Stimulated activated naive CD8-positive, alpha-beta T cell treated with anti-CD3 and anti-CD28 coated beads, Interleukin-15, amount 100 ng/mL, for 72 hours (primary cell): Measurements from ENCODE around the gene WFS1.

Experiments used
- ATAC-seq: fragments of 150-1000 bp; cut with Tn5 transposase; 2 replicates; pipeline ENCODE4 v1.10.0; 2021; ENCODE audit warnings: mild to moderate bottlenecking, moderate library complexity
- DNase-seq, 2 donors: peaks; one replicate each; pipeline ENCODE4 v3.0.0; 2021 to 2022
- H3K27ac Mint-ChIP-seq, 2 donors: one replicate each; pipeline ENCODE4 v1.8.0; 2022; ENCODE audit warnings: mild to moderate bottlenecking in 2 of 2, mixed read lengths in 2 of 2, moderate library complexity in 2 of 2
- H3K27me3 Mint-ChIP-seq: one replicate; pipeline ENCODE4 v1.8.0; 2022; ENCODE audit warnings: mixed read lengths
- H3K4me1 Mint-ChIP-seq: one replicate; pipeline ENCODE4 v1.8.0; 2022; ENCODE audit warnings: mild to moderate bottlenecking, mixed read lengths
- H3K4me3 Mint-ChIP-seq, 2 donors: one replicate each; pipeline ENCODE4 v1.8.0; 2022; ENCODE audit warnings: mild to moderate bottlenecking in 2 of 2, mixed read lengths in 2 of 2, moderate library complexity in 1 of 2
- H3K9me3 Mint-ChIP-seq, 2 donors: one replicate each; pipeline ENCODE4 v1.8.0; 2022; ENCODE audit warnings: mixed read lengths in 2 of 2

Gene WFS1

DNA sequence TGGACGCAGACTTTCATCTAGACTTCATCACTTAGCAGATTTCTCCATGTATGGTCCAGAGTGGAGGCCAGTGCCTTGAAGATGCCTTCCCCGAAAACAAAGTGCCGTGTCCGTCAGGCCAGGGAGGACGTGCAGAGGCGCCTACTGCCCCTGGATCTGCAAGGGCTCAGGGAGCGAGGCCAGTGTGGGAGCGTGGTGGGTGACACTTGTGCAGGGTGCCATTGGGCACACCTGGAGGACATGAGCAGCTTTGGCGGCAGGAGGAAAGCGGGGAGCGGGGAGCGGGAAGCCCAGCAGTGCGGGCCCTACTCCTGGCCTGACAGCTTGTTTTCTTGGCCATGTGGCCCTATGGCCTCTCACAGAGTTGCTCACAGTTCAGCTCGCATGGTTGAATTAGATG, 25.8 kb downstream of the WFS1 start:
- DNase-seq (no peak), ATAC-seq (no peak)
- Mint-ChIP-seq H3K9me3 (no peaks in the 10 kb centered on the region), H3K27me3 (no peaks in the 10 kb centered on the region), H3K4me3 (no peak overlapping the region), H3K4me1 (no peaks in the 10 kb centered on the region), H3K27ac (no peak overlapping the region)

DNA sequence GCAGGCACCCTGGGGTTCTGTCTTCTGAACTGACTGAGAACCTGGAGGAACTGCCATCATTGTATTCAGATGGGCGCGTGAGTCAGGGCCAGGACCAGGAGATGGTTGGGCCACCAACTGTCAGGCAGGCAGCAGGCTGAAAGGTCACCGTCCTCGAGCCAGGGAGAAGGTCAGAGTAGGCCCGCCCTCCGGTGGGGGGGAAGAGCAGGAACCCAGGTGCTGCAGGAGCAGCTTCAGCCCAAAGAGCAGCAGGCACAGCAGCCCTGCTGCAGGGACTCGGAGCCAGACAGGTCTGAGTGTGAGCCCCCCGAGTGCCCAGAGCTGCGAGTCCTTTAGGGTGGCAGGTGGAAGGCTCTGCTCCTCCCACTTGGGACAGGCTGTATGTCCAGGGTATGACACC, 26.4 kb downstream of the WFS1 start:
- no peak overlapping the region for H3K27ac Mint-ChIP-seq
- no peak for ATAC-seq
- H3K9me3 Mint-ChIP-seq: no peaks in the 10 kb centered on the region
- no peaks in the 10 kb centered on the region for H3K4me1 Mint-ChIP-seq
- no peak for DNase-seq
- no peak overlapping the region for H3K4me3 Mint-ChIP-seq
- no peaks in the 10 kb centered on the region for H3K27me3 Mint-ChIP-seq

DNA sequence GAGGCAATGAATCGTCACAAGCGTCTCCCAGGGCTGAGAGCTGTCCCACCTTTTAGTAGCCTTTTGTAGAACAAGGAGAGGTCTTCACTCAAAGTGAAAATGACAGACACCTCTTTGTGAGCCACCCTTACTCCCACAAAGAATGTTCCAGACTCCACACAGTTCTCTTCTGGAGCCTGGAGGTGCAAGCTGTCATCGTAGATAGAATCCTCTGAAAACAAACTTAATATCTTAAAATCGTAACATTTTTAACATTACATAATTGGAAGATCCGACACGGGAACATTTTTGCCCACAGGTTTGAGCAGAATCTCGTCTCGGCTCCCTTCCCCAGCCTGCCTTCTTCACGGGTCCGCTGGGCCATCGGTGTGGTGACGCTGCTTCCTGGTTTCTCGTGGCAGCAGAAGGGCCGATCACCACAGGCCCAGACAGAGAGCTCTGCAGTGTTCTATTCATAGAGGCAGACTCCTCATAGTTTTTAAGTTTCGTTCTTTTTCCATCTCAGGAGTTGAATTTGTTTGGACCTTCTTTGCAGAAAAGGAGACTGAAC, 27.7 kb downstream of the WFS1 start:
- no peak for DNase-seq
- Mint-ChIP-seq H3K27ac (no peak overlapping the region), H3K4me1 (no peaks in the 10 kb centered on the region), H3K27me3 (no peaks in the 10 kb centered on the region), H3K4me3 (no peak overlapping the region), H3K9me3 (no peaks in the 10 kb centered on the region)
- ATAC-seq: no peak

DNA sequence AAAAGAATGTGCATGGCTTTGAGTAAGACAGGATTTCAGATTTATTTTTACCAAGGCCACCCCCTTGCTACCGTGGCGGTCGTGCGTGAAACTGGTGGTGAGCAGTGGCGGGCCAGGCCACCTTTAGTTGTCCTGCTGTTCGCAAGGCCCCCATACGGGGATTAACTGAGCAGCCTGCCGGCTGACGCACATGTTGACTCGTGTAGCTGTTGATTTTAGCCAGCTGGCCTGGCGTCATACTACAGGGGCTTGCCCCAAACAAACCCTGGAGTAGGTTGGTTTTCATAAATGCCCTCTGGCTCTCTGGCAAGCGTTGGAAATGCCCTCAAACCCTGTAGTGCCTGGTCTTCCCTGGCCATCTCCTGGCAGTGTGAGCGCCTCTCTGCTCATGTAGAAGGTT, 28.4 kb downstream of the WFS1 start:
- Mint-ChIP-seq H3K27me3 (no peaks in the 10 kb centered on the region), H3K27ac (no peak overlapping the region), H3K4me1 (no peaks in the 10 kb centered on the region), H3K4me3 (no peak overlapping the region), H3K9me3 (no peaks in the 10 kb centered on the region)
- DNase-seq (no peak), ATAC-seq (no peak)

DNA sequence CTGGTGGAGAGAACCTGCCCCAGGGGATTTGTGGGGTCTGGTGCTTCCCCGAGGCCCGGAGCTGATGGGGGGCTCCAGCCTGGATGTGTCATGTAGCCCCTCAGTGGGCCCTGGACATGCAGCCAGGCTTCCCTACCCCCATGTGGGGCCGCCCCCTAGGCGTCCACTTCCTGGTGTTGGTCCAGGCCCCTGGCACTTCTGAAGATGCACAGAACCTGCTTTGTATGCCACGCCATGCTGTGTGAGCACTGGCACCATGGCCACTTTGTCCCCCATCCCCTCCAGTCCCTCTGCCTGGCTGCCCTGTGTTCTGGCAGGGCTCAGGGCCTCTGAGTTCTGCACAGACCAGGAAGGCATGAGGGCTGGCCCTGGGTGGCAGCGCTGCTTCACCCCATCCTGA, 29.2 kb downstream of the WFS1 start:
- Mint-ChIP-seq H3K27ac (no peak overlapping the region), H3K4me1 (no peaks in the 10 kb centered on the region), H3K4me3 (no peak overlapping the region), H3K27me3 (no peaks in the 10 kb centered on the region), H3K9me3 (no peaks in the 10 kb centered on the region)
- no peak for ATAC-seq
- no peak for DNase-seq

DNA sequence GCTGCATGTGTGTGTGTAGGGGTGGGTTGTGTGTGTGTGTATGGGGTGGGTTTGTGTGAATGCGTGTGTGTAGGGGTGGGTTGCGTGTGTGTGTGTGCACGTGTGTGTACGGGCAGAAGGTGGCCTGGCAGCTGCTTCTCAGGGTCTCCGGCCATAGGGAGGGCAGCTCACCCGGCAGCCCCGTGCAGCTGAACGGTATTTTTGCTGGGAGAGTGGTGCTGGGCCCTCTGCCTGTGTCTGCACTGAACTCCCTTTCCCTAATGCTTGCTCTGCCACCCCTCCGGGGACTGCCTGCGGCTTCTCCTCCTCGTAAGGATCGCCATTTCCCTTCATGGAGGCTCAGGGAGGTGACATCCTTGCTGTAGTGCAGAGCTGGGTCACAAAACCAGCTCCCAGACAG, 30.2 kb downstream of the WFS1 start:
- no peak overlapping the region for H3K4me3 Mint-ChIP-seq
- H3K27me3 Mint-ChIP-seq: no peaks in the 10 kb centered on the region
- H3K9me3 Mint-ChIP-seq: no peaks in the 10 kb centered on the region
- no peak overlapping the region for H3K27ac Mint-ChIP-seq
- no peaks in the 10 kb centered on the region for H3K4me1 Mint-ChIP-seq
- ATAC-seq: no peak
- DNase-seq: no peak

DNA sequence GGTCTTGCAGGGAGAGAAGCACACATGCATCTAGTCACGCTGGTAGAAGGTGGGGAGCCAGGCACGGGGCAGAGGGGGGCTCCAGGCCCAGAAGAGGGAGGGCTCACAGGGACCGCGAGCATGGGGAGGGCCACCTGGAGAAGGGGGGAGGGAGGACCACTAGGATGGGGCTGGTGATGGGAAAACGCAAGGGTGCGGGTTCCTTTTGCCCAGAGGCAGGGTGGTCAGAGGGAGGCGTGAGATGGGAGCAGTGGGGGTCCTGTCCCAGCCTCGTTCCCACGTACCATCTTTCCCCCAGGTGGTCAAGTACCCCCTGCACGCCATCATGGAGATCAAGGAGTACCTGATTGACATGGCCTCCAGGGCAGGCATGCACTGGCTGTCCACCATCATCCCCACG, 30.7 kb downstream of the WFS1 start:
- Mint-ChIP-seq H3K27me3 (no peaks in the 10 kb centered on the region), H3K4me1 (no peaks in the 10 kb centered on the region), H3K4me3 (no peak overlapping the region), H3K27ac (no peak overlapping the region), H3K9me3 (no peaks in the 10 kb centered on the region)
- ATAC-seq: no peak
- no peak for DNase-seq

DNA sequence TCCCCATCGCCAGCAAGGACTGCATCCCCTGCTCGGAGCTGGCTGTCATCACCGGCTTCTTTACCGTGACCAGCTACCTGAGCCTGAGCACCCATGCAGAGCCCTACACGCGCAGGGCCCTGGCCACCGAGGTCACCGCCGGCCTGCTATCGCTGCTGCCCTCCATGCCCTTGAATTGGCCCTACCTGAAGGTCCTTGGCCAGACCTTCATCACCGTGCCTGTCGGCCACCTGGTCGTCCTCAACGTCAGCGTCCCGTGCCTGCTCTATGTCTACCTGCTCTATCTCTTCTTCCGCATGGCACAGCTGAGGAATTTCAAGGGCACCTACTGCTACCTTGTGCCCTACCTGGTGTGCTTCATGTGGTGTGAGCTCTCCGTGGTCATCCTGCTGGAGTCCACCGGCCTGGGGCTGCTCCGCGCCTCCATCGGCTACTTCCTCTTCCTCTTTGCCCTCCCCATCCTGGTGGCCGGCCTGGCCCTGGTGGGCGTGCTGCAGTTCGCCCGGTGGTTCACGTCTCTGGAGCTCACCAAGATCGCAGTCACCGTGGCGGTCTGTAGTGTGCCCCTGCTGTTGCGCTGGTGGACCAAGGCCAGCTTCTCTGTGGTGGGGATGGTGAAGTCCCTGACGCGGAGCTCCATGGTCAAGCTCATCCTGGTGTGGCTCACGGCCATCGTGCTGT, 31.5 kb downstream of the WFS1 start:
- no peak for ATAC-seq
- Mint-ChIP-seq H3K4me3 (no peak overlapping the region), H3K27ac (no peak overlapping the region), H3K27me3 (peaks cover 7% of the 10 kb centered on the region), H3K9me3 (no peaks in the 10 kb centered on the region), H3K4me1 (no peaks in the 10 kb centered on the region)
- DNase-seq: no peak

DNA sequence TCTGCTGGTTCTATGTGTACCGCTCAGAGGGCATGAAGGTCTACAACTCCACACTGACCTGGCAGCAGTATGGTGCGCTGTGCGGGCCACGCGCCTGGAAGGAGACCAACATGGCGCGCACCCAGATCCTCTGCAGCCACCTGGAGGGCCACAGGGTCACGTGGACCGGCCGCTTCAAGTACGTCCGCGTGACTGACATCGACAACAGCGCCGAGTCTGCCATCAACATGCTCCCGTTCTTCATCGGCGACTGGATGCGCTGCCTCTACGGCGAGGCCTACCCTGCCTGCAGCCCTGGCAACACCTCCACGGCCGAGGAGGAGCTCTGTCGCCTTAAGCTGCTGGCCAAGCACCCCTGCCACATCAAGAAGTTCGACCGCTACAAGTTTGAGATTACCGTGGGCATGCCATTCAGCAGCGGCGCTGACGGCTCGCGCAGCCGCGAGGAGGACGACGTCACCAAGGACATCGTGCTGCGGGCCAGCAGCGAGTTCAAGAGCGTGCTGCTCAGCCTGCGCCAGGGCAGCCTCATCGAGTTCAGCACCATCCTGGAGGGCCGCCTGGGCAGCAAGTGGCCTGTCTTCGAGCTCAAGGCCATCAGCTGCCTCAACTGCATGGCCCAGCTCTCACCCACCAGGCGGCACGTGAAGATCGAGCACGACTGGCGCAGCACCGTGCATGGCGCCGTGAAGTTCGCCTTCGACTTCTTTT, 32.2 kb downstream of the WFS1 start:
- ATAC-seq: no peak
- Mint-ChIP-seq H3K4me3 (no peak overlapping the region), H3K4me1 (no peaks in the 10 kb centered on the region), H3K27ac (no peak overlapping the region), H3K9me3 (no peaks in the 10 kb centered on the region), H3K27me3 (peaks cover 13% of the 10 kb centered on the region)
- DNase-seq: no peak

DNA sequence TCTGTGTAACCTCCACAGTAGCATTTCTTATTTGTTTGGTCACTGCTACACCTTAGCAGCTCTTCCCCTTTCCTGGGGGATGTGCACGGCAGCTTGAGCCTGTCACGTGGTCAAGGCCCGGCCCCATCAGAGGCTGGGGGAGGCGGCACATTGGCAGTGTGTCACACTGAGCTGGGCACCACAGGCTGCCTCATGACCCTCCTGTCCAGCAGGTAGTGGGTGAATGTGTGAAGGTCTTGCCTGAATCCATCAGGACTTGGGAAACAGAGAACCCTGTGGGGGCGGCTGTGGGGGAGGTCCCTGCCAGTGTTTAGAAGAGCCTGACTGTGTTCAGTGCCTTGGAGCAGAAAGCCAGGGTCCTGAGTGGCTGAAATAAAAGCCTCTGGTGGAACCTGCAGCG, 33.2 kb downstream of the WFS1 start:
- DNase-seq (no peak), ATAC-seq (no peak)
- Mint-ChIP-seq H3K4me1 (peaks cover 1% of the 10 kb centered on the region), H3K4me3 (no peak overlapping the region), H3K9me3 (no peaks in the 10 kb centered on the region), H3K27ac (no peak overlapping the region), H3K27me3 (peaks cover 20% of the 10 kb centered on the region)

DNA sequence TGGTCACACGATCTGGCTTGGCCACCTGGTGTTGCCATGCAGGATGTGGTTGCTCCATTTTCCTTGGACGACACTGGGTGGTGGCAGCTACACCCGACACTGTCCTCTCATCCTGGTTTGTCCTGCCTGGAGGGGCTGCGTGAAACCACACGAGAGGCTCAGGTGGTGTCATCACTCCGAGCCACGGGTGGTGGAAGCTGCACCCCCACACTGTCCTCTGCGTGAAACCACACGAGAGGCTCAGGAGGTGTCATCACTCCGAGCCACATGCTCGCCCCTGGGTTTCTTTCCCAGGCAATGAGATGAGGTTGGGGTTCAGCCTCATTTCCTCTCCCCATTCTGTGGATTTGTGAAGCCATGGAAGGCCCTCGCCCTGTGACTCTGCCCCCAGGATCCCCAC, 34.3 kb downstream of the WFS1 start:
- H3K4me3 Mint-ChIP-seq: no peak overlapping the region
- H3K9me3 Mint-ChIP-seq: peaks cover 5 to 7% of the 10 kb centered on the region in 2 donors
- peaks cover 28% of the 10 kb centered on the region for H3K27me3 Mint-ChIP-seq
- no peak overlapping the region for H3K27ac Mint-ChIP-seq
- H3K4me1 Mint-ChIP-seq: peaks cover 9% of the 10 kb centered on the region
- DNase-seq: no peak
- ATAC-seq: no peak

DNA sequence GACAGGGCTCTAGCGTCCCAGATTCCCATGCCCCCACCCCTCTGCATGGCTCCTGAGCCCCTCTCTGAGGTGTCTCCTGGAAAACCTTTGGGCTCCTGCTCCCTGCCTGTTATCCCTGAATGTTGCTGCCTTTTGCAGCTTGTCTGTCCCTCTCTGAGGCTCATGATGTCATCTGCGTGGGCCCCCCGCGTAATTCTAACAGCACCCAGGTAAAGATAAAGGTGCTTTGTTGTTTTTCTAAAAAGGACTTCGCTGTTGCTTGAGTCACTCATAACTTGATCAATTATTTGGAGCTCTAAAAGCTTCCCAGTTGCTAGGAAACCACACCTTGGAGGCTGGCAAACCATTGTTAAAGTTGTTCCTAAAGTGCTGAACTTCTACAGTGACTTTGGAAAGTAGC, 36.6 kb downstream of the WFS1 start:
- Mint-ChIP-seq H3K4me1 (peaks cover 9% of the 10 kb centered on the region), H3K4me3 (no peak overlapping the region), H3K27me3 (peaks cover 46% of the 10 kb centered on the region), H3K9me3 (peaks cover 5 to 7% of the 10 kb centered on the region in 2 donors), H3K27ac (peak overlapping the region in 1 of 2 donors; percentile 31)
- DNase-seq (no peak), ATAC-seq (no peak)

DNA sequence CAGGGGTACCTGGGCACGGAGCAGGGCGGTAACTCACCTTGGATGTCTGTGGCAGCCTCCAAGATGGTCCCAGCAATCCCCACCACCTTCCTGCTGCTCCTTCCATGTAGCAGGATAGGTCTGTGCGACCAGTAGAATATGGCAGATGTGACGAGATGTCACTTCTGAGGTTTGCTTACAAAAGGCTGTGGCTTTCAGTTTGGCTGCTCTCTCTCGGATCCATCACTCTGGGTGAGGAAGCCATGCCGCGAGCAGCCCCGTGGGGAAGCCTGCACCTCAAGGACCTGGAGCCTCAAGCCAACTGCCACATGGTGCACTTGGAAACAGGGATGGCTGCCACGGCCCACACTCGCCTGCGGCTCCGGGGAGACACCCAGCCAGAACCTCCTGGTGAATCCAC, 37.6 kb downstream of the WFS1 start:
- Mint-ChIP-seq H3K27ac (no peak overlapping the region), H3K4me1 (peaks cover 9% of the 10 kb centered on the region), H3K9me3 (peaks cover 5 to 7% of the 10 kb centered on the region in 2 donors), H3K27me3 (peaks cover 46% of the 10 kb centered on the region), H3K4me3 (no peak overlapping the region)
- ATAC-seq: peak; percentile 25
- DNase-seq: no peak

DNA sequence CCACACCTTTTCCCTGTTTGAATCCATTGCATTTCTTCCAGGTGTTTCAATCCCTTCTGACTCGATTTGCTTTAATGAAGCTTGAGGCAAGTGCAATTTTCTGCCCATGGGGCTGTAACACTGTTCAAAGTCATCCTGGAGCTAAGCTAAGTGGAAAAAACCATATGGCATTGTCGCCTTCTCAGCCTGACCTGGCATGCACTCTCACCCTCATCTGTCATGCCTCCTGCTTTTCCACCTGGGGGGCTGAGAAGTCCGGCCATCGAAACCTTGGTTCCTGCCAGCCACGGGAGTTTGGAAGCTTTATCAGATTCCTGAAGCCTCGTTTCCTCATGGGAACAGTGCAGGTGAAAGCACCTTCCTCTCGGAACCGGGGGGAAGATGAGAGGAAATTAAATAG, 38.2 kb downstream of the WFS1 start:
- Mint-ChIP-seq H3K4me3 (no peak overlapping the region), H3K4me1 (peaks cover 9% of the 10 kb centered on the region), H3K9me3 (peaks cover 5 to 7% of the 10 kb centered on the region in 2 donors), H3K27ac (no peak overlapping the region), H3K27me3 (peaks cover 46% of the 10 kb centered on the region)
- DNase-seq (no peak), ATAC-seq (no peak)

DNA sequence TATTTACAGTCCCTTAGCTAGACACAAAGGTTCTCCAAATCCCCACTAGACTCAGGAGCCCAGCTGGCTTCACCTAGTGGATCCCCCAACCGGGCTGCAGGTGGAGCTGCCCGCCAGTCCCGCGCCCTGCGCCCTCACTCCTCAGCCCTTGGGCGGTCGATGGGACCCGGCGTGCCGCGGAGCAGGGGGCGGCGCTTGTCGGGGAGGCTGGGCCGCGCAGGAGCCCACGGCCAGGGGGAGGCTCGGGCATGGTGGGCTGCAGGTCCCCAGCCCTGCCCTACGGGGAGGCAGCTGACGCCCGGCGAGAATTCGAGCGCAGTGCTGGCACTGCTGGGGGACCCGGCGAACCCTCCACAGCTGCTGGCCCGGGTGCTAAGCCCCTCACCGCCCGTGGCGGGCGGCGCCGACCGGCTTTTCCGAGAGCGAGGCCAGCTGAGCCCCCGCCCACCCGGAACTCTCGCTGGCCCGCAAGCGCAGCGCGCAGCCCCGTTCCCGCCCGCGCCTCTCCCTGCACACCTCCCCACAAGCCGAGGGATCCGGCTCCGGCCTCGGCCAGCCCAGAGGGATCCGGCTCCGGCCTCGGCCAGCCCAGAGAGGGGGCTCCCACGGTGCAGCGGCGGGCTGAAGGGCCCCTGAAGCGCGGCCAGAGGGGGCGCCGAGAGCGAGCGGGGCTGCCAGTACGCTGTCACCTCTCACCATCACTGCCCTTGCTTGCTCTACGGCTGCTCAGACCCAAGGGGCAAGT, 39.4 kb downstream of the WFS1 start:
- Mint-ChIP-seq H3K4me3 (peak overlapping the region; percentile 62 to 69), H3K27ac (no peak overlapping the region), H3K27me3 (peaks cover 46% of the 10 kb centered on the region), H3K4me1 (peaks cover 9% of the 10 kb centered on the region), H3K9me3 (peaks cover 5 to 7% of the 10 kb centered on the region in 2 donors)
- peak; percentile 71 for ATAC-seq
- DNase-seq: peak; percentile 21 to 42

DNA sequence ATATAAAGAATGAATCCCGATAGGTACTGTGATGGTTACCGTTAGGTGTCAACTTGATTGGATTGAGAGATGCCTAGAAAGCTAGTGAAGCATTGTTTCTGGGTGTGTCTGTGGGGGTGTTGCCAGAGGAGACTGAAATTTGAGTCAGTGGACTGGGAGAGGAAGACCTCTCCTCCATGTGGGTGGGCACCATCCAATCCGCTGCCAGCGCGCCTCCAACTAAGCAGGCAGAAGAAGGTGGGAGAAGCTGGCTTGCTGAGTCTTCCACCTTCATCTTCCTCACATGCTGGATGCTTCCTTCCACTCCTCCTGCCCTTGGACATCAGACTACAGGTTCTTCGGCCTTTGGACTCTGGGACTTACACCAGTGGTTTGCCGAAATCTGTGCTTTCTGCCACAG, 40.1 kb downstream of the WFS1 start:
- H3K4me3 Mint-ChIP-seq: peak overlapping the region; percentile 62 to 69
- DNase-seq (no peak), ATAC-seq (no peak)
- H3K4me1 Mint-ChIP-seq: peaks cover 9% of the 10 kb centered on the region
- H3K27ac Mint-ChIP-seq: no peak overlapping the region
- H3K27me3 Mint-ChIP-seq: peaks cover 46% of the 10 kb centered on the region
- H3K9me3 Mint-ChIP-seq: peaks cover 5 to 7% of the 10 kb centered on the region in 2 donors
